Skin of body (tissue), 3 donors: ENCODE results near the gene PDE12. TPM values are rescaled to one million over a fixed set of nuclear protein-coding genes. Genes with fewer than 3 reads are reported as not detected.
"Not testable (repeated sequence)": the region's sequence is repeated elsewhere in the genome, so short reads cannot be mapped to it uniquely, and the experiment has no call there.

Experiments used
- DNase-seq: peaks from one replicate; lab custom pipeline; 2025; lab: John Stamatoyannopoulos, UW
- small RNA-seq: library from RNA; depleted of rRNA; stranded (forward); fragments of <200 nt; gene quantifications from one replicate; pipeline ENCODE3, GENCODE V24; 2014; ENCODE audit warnings: low replicate concordance
- total RNA-seq: library from RNA; depleted of rRNA; stranded (reverse); fragments of >200 nt; gene quantifications from one replicate; pipeline ENCODE4 v1.2.3, GENCODE V29; 2014

Gene PDE12
- total RNA-seq, 1 donor from 2014 or later: 8.8 TPM

GRCh38 chr3:57583544-57583943, 27.5 kb downstream of the PDE12 start:
- no peak for DNase-seq

- DNase-seq: no peak
Measured at GRCh38 chr3:57586778-57587177, 30.7 kb downstream of the PDE12 start.

GRCh38 chr3:57587905-57588304, 31.8 kb downstream of the PDE12 start:
- DNase-seq: no peak

- no peak for DNase-seq
Measured at GRCh38 chr3:57592306-57592705, 36.2 kb downstream of the PDE12 start.

GRCh38 chr3:57594144-57594543, 38.1 kb downstream of the PDE12 start:
- DNase-seq: no peak

- DNase-seq: no peak
Measured at GRCh38 chr3:57594576-57594975, 38.5 kb downstream of the PDE12 start.

- peak; percentile 45 for DNase-seq
Measured at GRCh38 chr3:57596495-57597126, 40.5 kb downstream of the PDE12 start.

GRCh38 chr3:57597127-57597923, 41.3 kb downstream of the PDE12 start, which contains the start of gene ARF4:
Gene ARF4 (minus strand): TSS chr3:57597344. CDS start chr3:57597140, 204 bp downstream.
- peak; percentile 99 for DNase-seq

GRCh38 chr3:57598765-57599360, 42.8 kb downstream of the PDE12 start:
- no peak for DNase-seq

GRCh38 chr3:57600195-57600594, 44.1 kb downstream of the PDE12 start:
- DNase-seq: no peak

- no peak for DNase-seq
Measured at GRCh38 chr3:57604971-57605370, 48.9 kb downstream of the PDE12 start.

GRCh38 chr3:57605683-57606082, 49.6 kb downstream of the PDE12 start:
- no peak for DNase-seq

GRCh38 chr3:57611870-57612269, 55.8 kb downstream of the PDE12 start:
- DNase-seq: not testable (repeated sequence)

GRCh38 chr3:57616233-57616632, 60.2 kb downstream of the PDE12 start:
- DNase-seq: no peak

Small RNA genes lying within 50 kb of the gene (small RNA-seq; reads per million reads assigned to genes)
- gene RNU6-108P (not detected), gene RNU6-1181P (not detected), gene RNU6-483P (not detected)

Other genes with a start within 250 kb of the PDE12 start
- 2.1 TPM for gene DNAH12, start 11.9 kb upstream of the PDE12 start, total RNA-seq
- 135 TPM for gene ARF4, start 41.1 kb downstream of the PDE12 start, total RNA-seq
- 34.7 TPM for gene DENND6A, start 136.8 kb downstream of the PDE12 start, total RNA-seq
- gene SLMAP, start 200.0 kb downstream of the PDE12 start, total RNA-seq: 83.2 TPM